Fibroblast of lung (primary cell): ENCODE data around the gene RET. TPM values are rescaled to one million over a fixed set of nuclear protein-coding genes. Genes with fewer than 3 reads are reported as not detected.

Source experiments
- DNase-seq, 2 donors: peaks; one replicate each; pipeline versions ENCODE4 v3.0.0 to v3.0.0-alpha.2; 2010; ENCODE audit warnings: low read depth in 2 of 2
- H2AFZ ChIP-seq: 2 replicates; pipeline ENCODE4 v1.5.1; 2012; ENCODE audit warnings: low read length, control low read depth, inconsistent platforms
- H3K27ac ChIP-seq: 2 replicates; pipeline ENCODE4 v1.5.1; 2011; ENCODE audit warnings: low read length, control low read depth; ENCODE audit not compliant: insufficient read depth
- H3K27me3 ChIP-seq: 2 replicates; pipeline ENCODE4 v1.5.1; 2011; ENCODE audit warnings: mild to moderate bottlenecking, low read length; ENCODE audit not compliant: control insufficient read depth, insufficient read depth
- H3K36me3 ChIP-seq: 2 replicates; pipeline ENCODE4 v1.5.1; 2011; ENCODE audit warnings: low read length; ENCODE audit not compliant: control insufficient read depth, insufficient read depth
- H3K4me1 ChIP-seq: 2 replicates; pipeline ENCODE4 v1.5.1; 2011; ENCODE audit warnings: low read length; ENCODE audit not compliant: control insufficient read depth, insufficient read depth; ENCODE audit errors: extremely low read depth
- H3K4me2 ChIP-seq: 2 replicates; pipeline ENCODE4 v1.5.1; 2011; ENCODE audit warnings: low read length, control low read depth; ENCODE audit not compliant: insufficient read depth; ENCODE audit errors: extremely low read depth
- H3K4me3 ChIP-seq, 4 experiments: fragments of 200-600 bp in 1 of 4; sonication (generic) in 1 of 4; replicated peaks in 1 of 4; 2 replicates each; pipeline ENCODE4 v1.5.1; 2011 to 2016; ENCODE audit warnings: low read length in 4 of 4, low read depth in 3 of 4, mild to moderate bottlenecking in 3 of 4, control low read depth in 2 of 4, inconsistent platforms in 1 of 4, mixed read lengths in 1 of 4; ENCODE audit not compliant: insufficient read depth in 1 of 4; ENCODE audit errors: control extremely low read depth in 1 of 4
- H3K79me2 ChIP-seq: 2 replicates; pipeline ENCODE4 v1.5.1; 2012; ENCODE audit warnings: mild to moderate bottlenecking, low read length, inconsistent platforms; ENCODE audit not compliant: control insufficient read depth, insufficient read depth
- H3K9ac ChIP-seq: 2 replicates; pipeline ENCODE4 v1.5.1; 2011; ENCODE audit warnings: mild to moderate bottlenecking, low read length, control low read depth; ENCODE audit not compliant: insufficient read depth
- H3K9me3 ChIP-seq: 2 replicates; pipeline ENCODE4 v1.5.1; 2012; ENCODE audit warnings: low read depth, low read length; ENCODE audit not compliant: control insufficient read depth, insufficient read depth
- H4K20me1 ChIP-seq: 2 replicates; pipeline ENCODE4 v1.5.1; 2011; ENCODE audit warnings: low read length; ENCODE audit not compliant: control insufficient read depth, insufficient read depth; ENCODE audit errors: extremely low read depth
- CTCF ChIP-seq, 2 donors: IDR thresholded peaks in 1 of 2; conservative IDR thresholded peaks in 1 of 2; 1 replicate in 1 of 2; 2 replicates in 1 of 2; pipeline ENCODE4 v1.5.1; 2011 to 2012; ENCODE audit warnings: low read length in 2 of 2, control low read depth in 1 of 2, inconsistent platforms in 1 of 2, low read depth in 1 of 2, mild to moderate bottlenecking in 1 of 2
- EZH2 ChIP-seq: IDR thresholded peaks from 2 replicates; pipeline ENCODE4 v1.5.1; 2012; ENCODE audit warnings: low read length, control low read depth, mild to moderate bottlenecking; ENCODE audit errors: missing control alignments
- polyA plus RNA-seq, 2 donors: library from polyadenylated mRNA; depleted of rRNA in 1 of 2; stranded (reverse) in 1 of 2; unstranded in 1 of 2; fragments of >200 nt; gene quantifications; 2 replicates each; pipeline ENCODE4 v1.2.1, GENCODE V29; 2011 to 2012; ENCODE audit warnings: missing spikeins in 1 of 2
- total RNA-seq: library from RNA; depleted of rRNA; stranded (reverse); fragments of >200 nt; gene quantifications from 2 replicates; pipeline ENCODE4 v1.2.1, GENCODE V29; 2014

The RET gene
- total and polyA plus RNA-seq, 2 donors (not counting 1 experiment from before 2014, with no cell fraction given) = 0.08 to 0.83 TPM

GRCh38 chr10:43057831-43058340, 19.0 kb upstream of the RET start:
- Histone ChIP-seq H3K4me2 (no peak overlapping the region), H3K4me3 (no peak overlapping the region), H4K20me1 (no peaks in the 10 kb centered on the region), H3K9me3 (no peaks in the 10 kb centered on the region), H3K4me1 (no peaks in the 10 kb centered on the region), H3K27ac (no peak overlapping the region), H2AFZ (no peak overlapping the region), H3K9ac (no peak overlapping the region), H3K79me2 (no peaks in the 10 kb centered on the region), H3K27me3 (no peaks in the 10 kb centered on the region), H3K36me3 (no peaks in the 10 kb centered on the region)
- DNase-seq = no peak
- TF ChIP-seq CTCF (conservative IDR thresholded peaks at IDR 0.05 in 1 of 2, IDR thresholded peaks at IDR 0.05 in 1 of 2; ENCODE audit: low read depth in 1 of 2, low read length in 2 of 2) (no peak), EZH2 (no peak)

DNA sequence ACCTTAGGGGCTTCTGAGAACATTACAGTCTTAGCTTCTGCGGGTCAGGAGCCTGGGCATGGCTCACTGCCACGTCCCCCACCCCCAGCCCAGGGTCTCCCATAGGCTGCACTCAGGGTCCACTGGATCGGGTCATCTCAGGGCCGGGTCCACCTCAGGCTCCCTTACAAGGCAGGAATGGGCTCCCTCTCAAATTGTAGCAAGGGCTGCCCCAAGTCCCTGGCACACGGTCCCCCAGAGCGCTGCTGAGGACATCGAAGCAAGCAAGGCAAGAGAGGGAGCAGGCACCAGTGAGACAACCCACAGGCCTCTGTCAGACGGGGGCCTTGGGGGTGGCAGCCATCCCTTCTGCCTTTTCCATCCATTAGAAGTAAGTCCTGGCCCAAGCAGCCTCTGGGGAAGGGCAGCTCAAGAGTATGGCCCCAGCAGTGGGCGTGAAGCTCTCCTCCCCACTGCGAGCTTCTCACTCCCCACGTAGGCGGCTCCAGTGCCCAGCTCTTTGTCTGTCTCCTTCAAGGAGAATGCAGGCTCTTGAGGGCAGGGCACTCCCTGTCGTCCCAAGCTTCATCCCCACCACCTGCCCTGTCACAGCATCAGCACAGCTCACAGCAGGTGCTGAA, 18.0 kb upstream of the RET start:
- Histone ChIP-seq H3K9me3 (no peaks in the 10 kb centered on the region), H2AFZ (no peak overlapping the region), H3K4me1 (no peaks in the 10 kb centered on the region), H4K20me1 (no peaks in the 10 kb centered on the region), H3K4me2 (no peak overlapping the region), H3K27ac (no peak overlapping the region), H3K4me3 (no peak overlapping the region), H3K27me3 (no peaks in the 10 kb centered on the region), H3K9ac (no peak overlapping the region), H3K36me3 (no peaks in the 10 kb centered on the region), H3K79me2 (no peaks in the 10 kb centered on the region)
- DNase-seq = no peak
- no peak for TF ChIP-seq CTCF (conservative IDR thresholded peaks at IDR 0.05 in 1 of 2, IDR thresholded peaks at IDR 0.05 in 1 of 2; ENCODE audit: low read depth in 1 of 2, low read length in 2 of 2)
- no peak for TF ChIP-seq EZH2

DNA sequence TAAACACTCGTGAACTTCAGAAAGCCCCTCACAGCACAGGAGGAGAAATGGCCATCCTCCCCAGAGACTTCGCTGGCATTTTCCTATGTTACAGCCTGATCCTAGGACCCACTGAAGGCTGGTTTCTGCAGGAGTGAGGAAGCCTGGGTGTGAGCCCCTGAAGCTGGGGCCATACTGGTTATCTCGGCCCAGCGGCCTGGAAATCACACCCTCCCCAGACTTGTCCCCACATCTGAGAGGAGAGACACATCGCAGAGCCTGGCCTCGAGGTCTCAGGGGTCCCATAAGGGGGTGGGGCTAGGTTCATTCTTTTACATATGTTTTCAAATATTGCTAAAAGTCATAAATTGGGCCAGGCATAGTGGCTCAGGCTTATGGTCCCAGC, 17.5 kb upstream of the RET start:
- Histone ChIP-seq H3K36me3 (no peaks in the 10 kb centered on the region), H3K4me3 (no peak overlapping the region), H3K27ac (no peak overlapping the region)

More for the DNA sequence above, 17.5 kb upstream of the RET start:
- Histone ChIP-seq H3K9ac (no peak overlapping the region), H3K4me2 (no peak overlapping the region), H2AFZ (no peak overlapping the region), H3K27me3 (no peaks in the 10 kb centered on the region), H3K79me2 (no peaks in the 10 kb centered on the region), H4K20me1 (no peaks in the 10 kb centered on the region), H3K4me1 (no peaks in the 10 kb centered on the region), H3K9me3 (no peaks in the 10 kb centered on the region)
- DNase-seq = no peak
- TF ChIP-seq EZH2 (no peak), CTCF (conservative IDR thresholded peaks at IDR 0.05 in 1 of 2, IDR thresholded peaks at IDR 0.05 in 1 of 2; ENCODE audit: low read depth in 1 of 2, low read length in 2 of 2) (no peak)
